Activated naive CD4-positive, alpha-beta T cell treated with anti-CD3 and anti-CD28 coated beads, Interleukin-2, amount 50 U/mL, for 16 hours (primary cell): Measurements from ENCODE around the gene EEA1.

ENCODE experiments used
- DNase-seq: peaks from one replicate; pipeline ENCODE4 v3.0.0-alpha.2; 2020

Gene EEA1

DNA sequence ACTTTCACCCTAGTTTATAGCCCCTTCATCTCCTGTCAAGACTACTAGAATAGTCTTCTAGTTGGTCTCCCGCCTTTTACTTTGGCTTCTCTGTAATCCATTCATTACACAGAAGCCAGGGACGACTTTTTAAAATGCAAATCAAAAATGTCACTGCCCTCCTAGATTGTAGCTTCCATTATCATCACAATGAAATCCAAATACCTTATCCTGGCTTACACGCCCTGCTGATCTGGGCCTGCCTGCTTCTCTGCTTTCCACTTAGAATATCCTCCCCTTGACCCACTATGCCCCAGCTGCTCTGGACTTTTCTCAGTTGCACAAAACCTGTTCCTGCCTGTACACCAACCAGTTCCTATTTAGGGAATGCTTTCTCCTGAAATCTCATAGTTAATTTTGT, 4.5 kb upstream of the EEA1 start:
- DNase-seq = no peak

DNA sequence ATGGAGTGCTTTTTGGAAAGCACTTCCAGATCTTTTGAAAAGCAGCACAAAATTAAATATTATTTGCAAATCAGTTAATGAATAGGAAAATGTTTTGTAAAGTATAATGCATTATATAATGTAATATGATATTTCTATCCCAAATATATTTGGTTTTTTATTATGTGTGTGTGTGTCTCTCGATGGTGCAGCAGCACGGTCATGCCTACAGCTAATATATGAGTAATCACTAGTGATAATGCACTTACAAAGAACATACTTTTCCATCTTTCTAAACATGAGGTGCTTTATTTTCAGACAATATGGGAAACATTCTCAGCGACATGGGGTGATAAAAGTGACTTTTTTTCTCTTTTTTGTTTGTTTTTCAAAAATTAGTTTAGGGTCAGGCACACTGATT, 1.3 kb upstream of the EEA1 start:
- no peak for DNase-seq

- DNase-seq = no peak
Observed at GRCh38 chr12:92929983-92930382, 888 bp upstream of the EEA1 start.

DNA sequence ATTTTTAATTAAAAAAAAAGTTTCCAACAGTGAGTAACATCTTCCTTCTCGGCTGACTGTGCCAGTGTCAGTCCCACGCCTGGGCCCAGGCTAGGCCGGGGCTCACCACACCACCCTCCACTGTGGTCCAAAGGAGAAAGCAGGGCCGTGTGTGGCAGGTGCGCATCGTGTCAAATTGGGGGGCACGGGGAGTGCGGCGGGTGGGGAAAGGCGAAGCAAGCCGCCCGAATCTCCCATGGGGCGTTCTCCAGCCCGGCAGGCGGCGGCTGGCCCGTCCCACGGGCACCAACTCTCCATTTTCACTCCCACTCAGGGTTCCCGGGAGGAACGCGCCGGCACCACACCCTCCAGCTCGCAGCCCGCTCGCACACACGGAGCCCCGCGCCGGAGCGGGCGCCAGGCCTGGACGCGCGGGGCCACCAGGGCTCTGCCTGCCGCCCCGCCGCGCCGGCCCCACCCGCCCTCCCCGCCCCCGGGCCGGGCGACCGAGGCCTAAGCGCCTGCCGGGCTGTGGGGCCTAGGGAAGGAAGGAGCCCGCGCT, 604 bp downstream of the EEA1 start:
- DNase-seq = peak; percentile 76

- no peak for DNase-seq
Observed at GRCh38 chr12:92927436-92928281, 1.4 kb downstream of the EEA1 start.

- DNase-seq = peak; percentile 64
Observed at GRCh38 chr12:92927055-92927435, 2.0 kb downstream of the EEA1 start.

GRCh38 chr12:92926549-92926948, 2.5 kb downstream of the EEA1 start:
- no peak for DNase-seq

DNA sequence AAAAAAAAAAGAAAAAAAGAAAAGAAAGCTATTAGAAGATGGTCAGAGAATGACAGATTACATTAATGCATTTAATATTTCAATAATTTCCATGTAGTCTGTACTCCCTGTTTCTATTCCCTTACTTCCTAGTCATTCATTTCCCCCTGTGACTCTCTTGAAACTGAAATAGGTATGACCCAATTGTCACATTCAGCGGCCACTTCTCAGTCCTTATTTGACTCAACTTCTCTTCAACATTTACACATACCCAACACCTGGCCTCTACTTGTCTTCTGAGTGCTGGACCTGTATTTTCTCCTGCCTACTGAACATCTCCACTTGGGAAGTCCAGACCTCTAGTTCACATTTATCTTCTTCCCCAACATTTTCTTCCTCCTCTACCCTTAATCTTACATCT, 7.2 kb downstream of the EEA1 start:
- DNase-seq = no peak

GRCh38 chr12:92915365-92915764, 13.7 kb downstream of the EEA1 start:
- no peak for DNase-seq

- DNase-seq = no peak
Observed at GRCh38 chr12:92914170-92914569, 14.9 kb downstream of the EEA1 start.

- DNase-seq = no peak
Observed at GRCh38 chr12:92912672-92913071, 16.4 kb downstream of the EEA1 start.

DNA sequence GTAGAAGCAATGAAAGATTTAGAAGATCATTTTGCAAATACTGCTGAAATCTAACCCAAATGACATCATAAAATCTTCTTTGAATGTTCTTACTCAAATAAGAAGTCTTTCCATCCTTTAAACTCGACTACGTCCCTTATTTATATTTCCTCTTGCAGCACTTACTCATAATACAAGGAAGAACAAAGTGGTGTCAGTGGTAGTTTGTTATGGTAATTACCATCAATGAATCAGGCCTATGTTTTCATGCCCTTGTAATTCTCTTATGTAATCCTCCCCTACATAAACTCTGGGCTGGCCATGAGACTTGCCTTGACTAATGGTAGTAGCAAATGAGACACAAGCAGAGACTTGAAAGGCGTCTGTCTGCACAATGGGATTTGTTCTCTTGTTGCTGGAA, 17.0 kb downstream of the EEA1 start:
- peak; percentile 19 for DNase-seq

GRCh38 chr12:92911339-92911738, 17.8 kb downstream of the EEA1 start:
- no peak for DNase-seq

GRCh38 chr12:92908108-92908507, 21.0 kb downstream of the EEA1 start:
- DNase-seq = no peak

DNA sequence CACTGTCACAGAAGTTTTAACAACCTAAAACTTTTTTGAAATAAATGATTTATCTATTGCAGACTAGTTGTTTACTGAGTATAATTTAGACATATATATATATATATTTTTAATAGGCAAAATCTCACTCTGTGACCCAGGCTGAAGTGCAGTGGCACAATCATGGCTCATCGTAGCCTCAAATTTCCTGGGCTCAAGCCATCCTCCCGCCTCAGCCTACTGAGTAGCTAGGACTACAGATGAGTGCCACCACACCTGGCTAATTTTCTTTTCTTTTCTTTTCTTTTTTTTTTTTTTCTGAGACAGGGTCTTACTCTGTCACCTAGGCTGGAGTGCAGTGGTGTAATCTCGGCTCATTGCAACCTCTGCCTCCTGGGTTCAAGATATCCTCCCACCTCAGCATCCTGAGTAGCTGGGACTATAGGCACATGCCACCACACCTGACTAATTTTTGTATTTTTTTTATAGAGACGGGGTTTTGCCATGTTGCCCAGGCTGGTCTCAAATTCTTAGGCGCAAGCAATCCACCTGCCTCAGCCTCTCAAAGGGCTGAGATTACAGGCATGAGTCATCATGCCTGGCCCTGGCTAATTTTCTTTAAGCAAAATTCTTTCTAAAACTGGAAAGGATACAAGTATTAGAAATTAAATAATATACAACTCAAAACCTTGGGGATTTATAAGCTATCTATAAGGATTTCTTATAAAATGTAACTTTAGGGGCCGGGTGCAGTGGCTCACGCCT, 23.1 kb downstream of the EEA1 start:
- no peak for DNase-seq

GRCh38 chr12:92905258-92905810, 23.8 kb downstream of the EEA1 start:
- no peak for DNase-seq

DNA sequence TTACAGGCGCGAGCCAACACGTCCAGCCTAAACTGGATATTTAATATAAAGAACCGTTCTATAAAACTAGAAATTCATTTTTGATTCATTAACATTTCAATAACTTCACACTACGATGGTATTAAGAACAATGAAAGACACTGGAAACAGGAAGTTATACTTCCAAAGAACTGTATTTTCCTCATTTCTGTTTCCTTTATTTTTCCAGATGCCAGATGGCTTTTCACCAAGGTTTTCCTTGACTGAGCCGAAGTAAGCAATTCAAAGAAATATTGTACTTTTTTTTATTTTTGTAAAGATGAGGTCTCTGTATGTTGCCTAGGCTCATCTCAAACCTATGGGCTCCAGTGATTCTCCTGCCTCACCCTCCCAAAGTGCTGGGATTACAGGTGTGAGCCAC, 28.2 kb downstream of the EEA1 start:
- DNase-seq = no peak

GRCh38 chr12:92899386-92900001, 29.6 kb downstream of the EEA1 start:
- DNase-seq = no peak

DNA sequence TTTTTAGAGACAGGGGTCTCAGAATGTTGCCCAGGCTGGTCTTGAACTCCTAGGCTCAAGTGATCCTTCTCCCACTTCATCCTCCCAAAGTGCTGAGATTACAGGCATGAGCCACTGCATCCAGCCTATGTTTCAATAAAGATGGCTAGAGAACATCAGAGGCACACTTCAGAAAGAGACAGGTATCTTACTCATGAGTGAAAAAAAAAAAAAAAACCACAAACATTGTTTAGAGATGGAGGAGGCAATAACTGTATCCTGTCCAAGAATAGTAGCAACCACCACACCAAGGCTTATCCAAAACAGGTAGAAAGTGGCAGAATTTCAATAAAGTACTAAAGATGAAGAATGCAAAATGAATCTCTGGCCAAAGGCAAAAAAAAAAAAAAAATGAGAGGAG, 30.3 kb downstream of the EEA1 start:
- no peak for DNase-seq

GRCh38 chr12:92897844-92898243, 31.3 kb downstream of the EEA1 start:
- DNase-seq = no peak

GRCh38 chr12:92890601-92891106, 38.4 kb downstream of the EEA1 start:
- no peak for DNase-seq

GRCh38 chr12:92886131-92886530, 43.0 kb downstream of the EEA1 start:
- DNase-seq = no peak

- no peak for DNase-seq
Observed at GRCh38 chr12:92879698-92880322, 49.3 kb downstream of the EEA1 start.
